ENCODE results near the gene SP9.

DNA sequence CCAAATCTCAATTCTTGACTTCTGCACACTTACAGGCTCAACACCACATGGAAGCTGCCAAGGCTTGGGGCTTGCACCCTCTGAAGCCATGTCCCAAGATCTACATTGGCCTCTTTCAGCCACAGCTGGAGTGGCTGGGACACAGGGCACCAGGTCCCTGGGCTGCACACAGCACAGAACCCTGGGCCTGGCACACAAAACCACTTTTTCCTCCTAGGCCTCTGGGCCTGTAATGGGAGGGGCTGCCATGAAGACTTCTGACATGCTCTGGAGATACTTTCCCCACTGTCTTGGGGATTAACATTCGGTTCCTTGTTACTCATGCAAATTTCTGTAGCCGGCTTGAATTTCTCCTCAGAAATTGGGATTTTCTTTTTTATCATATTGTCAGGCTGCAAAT, 29.9 kb downstream of the SP9 start:
- TF ChIP-seq, protein P1, sequence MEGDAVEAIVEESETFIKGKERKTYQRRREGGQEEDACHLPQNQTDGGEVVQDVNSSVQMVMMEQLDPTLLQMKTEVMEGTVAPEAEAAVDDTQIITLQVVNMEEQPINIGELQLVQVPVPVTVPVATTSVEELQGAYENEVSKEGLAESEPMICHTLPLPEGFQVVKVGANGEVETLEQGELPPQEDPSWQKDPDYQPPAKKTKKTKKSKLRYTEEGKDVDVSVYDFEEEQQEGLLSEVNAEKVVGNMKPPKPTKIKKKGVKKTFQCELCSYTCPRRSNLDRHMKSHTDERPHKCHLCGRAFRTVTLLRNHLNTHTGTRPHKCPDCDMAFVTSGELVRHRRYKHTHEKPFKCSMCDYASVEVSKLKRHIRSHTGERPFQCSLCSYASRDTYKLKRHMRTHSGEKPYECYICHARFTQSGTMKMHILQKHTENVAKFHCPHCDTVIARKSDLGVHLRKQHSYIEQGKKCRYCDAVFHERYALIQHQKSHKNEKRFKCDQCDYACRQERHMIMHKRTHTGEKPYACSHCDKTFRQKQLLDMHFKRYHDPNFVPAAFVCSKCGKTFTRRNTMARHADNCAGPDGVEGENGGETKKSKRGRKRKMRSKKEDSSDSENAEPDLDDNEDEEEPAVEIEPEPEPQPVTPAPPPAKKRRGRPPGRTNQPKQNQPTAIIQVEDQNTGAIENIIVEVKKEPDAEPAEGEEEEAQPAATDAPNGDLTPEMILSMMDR (conservative IDR thresholded peaks at IDR 0.05; ENCODE audit: low read depth, low read length), result no peak
- no peak for TF ChIP-seq EZH2 (IDR thresholded peaks at IDR 0.05; ENCODE audit: borderline replicate concordance, low read depth, low read length, poor library complexity, severe bottlenecking)
